Fibroblast of lung (primary cell): ENCODE data around the gene MBD4. TPM values are rescaled to one million over a fixed set of nuclear protein-coding genes. Genes with fewer than 3 reads are reported as not detected.

ENCODE experiments used
- DNase-seq, 2 donors: peaks; one replicate each; pipeline versions ENCODE4 v3.0.0 to v3.0.0-alpha.2; 2010; ENCODE audit warnings: low read depth in 2 of 2
- H2AFZ ChIP-seq: 2 replicates; pipeline ENCODE4 v1.5.1; 2012; ENCODE audit warnings: low read length, control low read depth, inconsistent platforms
- H3K27ac ChIP-seq: 2 replicates; pipeline ENCODE4 v1.5.1; 2011; ENCODE audit warnings: low read length, control low read depth; ENCODE audit not compliant: insufficient read depth
- H3K27me3 ChIP-seq: 2 replicates; pipeline ENCODE4 v1.5.1; 2011; ENCODE audit warnings: mild to moderate bottlenecking, low read length; ENCODE audit not compliant: control insufficient read depth, insufficient read depth
- H3K36me3 ChIP-seq: 2 replicates; pipeline ENCODE4 v1.5.1; 2011; ENCODE audit warnings: low read length; ENCODE audit not compliant: control insufficient read depth, insufficient read depth
- H3K4me1 ChIP-seq: 2 replicates; pipeline ENCODE4 v1.5.1; 2011; ENCODE audit warnings: low read length; ENCODE audit not compliant: control insufficient read depth, insufficient read depth; ENCODE audit errors: extremely low read depth
- H3K4me2 ChIP-seq: 2 replicates; pipeline ENCODE4 v1.5.1; 2011; ENCODE audit warnings: low read length, control low read depth; ENCODE audit not compliant: insufficient read depth; ENCODE audit errors: extremely low read depth
- H3K4me3 ChIP-seq, 4 experiments: fragments of 200-600 bp in 1 of 4; sonication (generic) in 1 of 4; replicated peaks in 1 of 4; 2 replicates each; pipeline ENCODE4 v1.5.1; 2011 to 2016; ENCODE audit warnings: low read length in 4 of 4, low read depth in 3 of 4, mild to moderate bottlenecking in 3 of 4, control low read depth in 2 of 4, inconsistent platforms in 1 of 4, mixed read lengths in 1 of 4; ENCODE audit not compliant: insufficient read depth in 1 of 4; ENCODE audit errors: control extremely low read depth in 1 of 4
- H3K79me2 ChIP-seq: 2 replicates; pipeline ENCODE4 v1.5.1; 2012; ENCODE audit warnings: mild to moderate bottlenecking, low read length, inconsistent platforms; ENCODE audit not compliant: control insufficient read depth, insufficient read depth
- H3K9ac ChIP-seq: 2 replicates; pipeline ENCODE4 v1.5.1; 2011; ENCODE audit warnings: mild to moderate bottlenecking, low read length, control low read depth; ENCODE audit not compliant: insufficient read depth
- H3K9me3 ChIP-seq: 2 replicates; pipeline ENCODE4 v1.5.1; 2012; ENCODE audit warnings: low read depth, low read length; ENCODE audit not compliant: control insufficient read depth, insufficient read depth
- H4K20me1 ChIP-seq: 2 replicates; pipeline ENCODE4 v1.5.1; 2011; ENCODE audit warnings: low read length; ENCODE audit not compliant: control insufficient read depth, insufficient read depth; ENCODE audit errors: extremely low read depth
- CTCF ChIP-seq, 2 donors: IDR thresholded peaks in 1 of 2; conservative IDR thresholded peaks in 1 of 2; 1 replicate in 1 of 2; 2 replicates in 1 of 2; pipeline ENCODE4 v1.5.1; 2011 to 2012; ENCODE audit warnings: low read length in 2 of 2, control low read depth in 1 of 2, inconsistent platforms in 1 of 2, low read depth in 1 of 2, mild to moderate bottlenecking in 1 of 2
- EZH2 ChIP-seq: IDR thresholded peaks from 2 replicates; pipeline ENCODE4 v1.5.1; 2012; ENCODE audit warnings: low read length, control low read depth, mild to moderate bottlenecking; ENCODE audit errors: missing control alignments
- polyA plus RNA-seq, 2 donors: library from polyadenylated mRNA; depleted of rRNA in 1 of 2; stranded (reverse) in 1 of 2; unstranded in 1 of 2; fragments of >200 nt; gene quantifications; 2 replicates each; pipeline ENCODE4 v1.2.1, GENCODE V29; 2011 to 2012; ENCODE audit warnings: missing spikeins in 1 of 2
- total RNA-seq: library from RNA; depleted of rRNA; stranded (reverse); fragments of >200 nt; gene quantifications from 2 replicates; pipeline ENCODE4 v1.2.1, GENCODE V29; 2014

MBD4 gene
- total and polyA plus RNA-seq, 2 donors (not counting 1 experiment from before 2014, with no cell fraction given), result 27.4 to 35.5 TPM

- no peak overlapping the region for H3K27ac ChIP-seq
- no peak for DNase-seq
- no peak overlapping the region for H3K4me3 ChIP-seq
- no peaks in the 10 kb centered on the region for H3K9me3 ChIP-seq
- H2AFZ ChIP-seq, result no peak overlapping the region
- no peak overlapping the region for H3K9ac ChIP-seq
- peaks cover 10% of the 10 kb centered on the region for H3K4me1 ChIP-seq
- TF ChIP-seq CTCF (conservative IDR thresholded peaks at IDR 0.05 in 1 of 2, IDR thresholded peaks at IDR 0.05 in 1 of 2; ENCODE audit: low read depth in 1 of 2, low read length in 2 of 2), result no peak
- TF ChIP-seq EZH2, result no peak
- no peak overlapping the region for H3K4me2 ChIP-seq
- no peaks in the 10 kb centered on the region for H3K27me3 ChIP-seq
- no peaks in the 10 kb centered on the region for H3K79me2 ChIP-seq
- H3K36me3 ChIP-seq, result no peaks in the 10 kb centered on the region
- H4K20me1 ChIP-seq, result no peaks in the 10 kb centered on the region
Measured at GRCh38 chr3:129418041-129418973, 21.4 kb downstream of the MBD4 start.

GRCh38 chr3:129417326-129417725, 22.4 kb downstream of the MBD4 start:
- no peaks in the 10 kb centered on the region for H3K27me3 ChIP-seq
- no peak overlapping the region for H3K9ac ChIP-seq
- H3K4me3 ChIP-seq, result no peak overlapping the region
- no peak for TF ChIP-seq EZH2
- TF ChIP-seq CTCF (conservative IDR thresholded peaks at IDR 0.05 in 1 of 2, IDR thresholded peaks at IDR 0.05 in 1 of 2; ENCODE audit: low read depth in 1 of 2, low read length in 2 of 2), result no peak
- peaks cover 14% of the 10 kb centered on the region for H3K4me1 ChIP-seq
- no peak overlapping the region for H2AFZ ChIP-seq
- no peak overlapping the region for H3K27ac ChIP-seq
- H3K79me2 ChIP-seq, result no peaks in the 10 kb centered on the region
- no peaks in the 10 kb centered on the region for H3K36me3 ChIP-seq
- no peaks in the 10 kb centered on the region for H4K20me1 ChIP-seq
- H3K4me2 ChIP-seq, result peak overlapping the region; percentile 40
- no peaks in the 10 kb centered on the region for H3K9me3 ChIP-seq
- peak; percentile 72 to 88 for DNase-seq

- Histone ChIP-seq H3K4me3 (no peak overlapping the region), H4K20me1 (no peaks in the 10 kb centered on the region), H3K9me3 (no peaks in the 10 kb centered on the region), H3K4me1 (peaks cover 17% of the 10 kb centered on the region), H3K27ac (no peak overlapping the region), H3K9ac (no peak overlapping the region), H2AFZ (no peak overlapping the region), H3K27me3 (no peaks in the 10 kb centered on the region), H3K79me2 (no peaks in the 10 kb centered on the region), H3K4me2 (no peak overlapping the region), H3K36me3 (no peaks in the 10 kb centered on the region)
- TF ChIP-seq EZH2, result no peak
- TF ChIP-seq CTCF (conservative IDR thresholded peaks at IDR 0.05 in 1 of 2, IDR thresholded peaks at IDR 0.05 in 1 of 2; ENCODE audit: low read depth in 1 of 2, low read length in 2 of 2), result no peak
- DNase-seq, result no peak
Measured at GRCh38 chr3:129416415-129416814, 23.3 kb downstream of the MBD4 start.
